Skeletal muscle satellite cell (primary cell): ENCODE results near the gene SLC6A17.

Experiments
- H3K27me3 ChIP-seq: 2 replicates; pipeline ENCODE4 v1.7.0; 2013; ENCODE audit warnings: low read length; ENCODE audit not compliant: control insufficient read depth, insufficient read depth
- H3K36me3 ChIP-seq: 2 replicates; pipeline ENCODE4 v1.7.0; 2013; ENCODE audit warnings: mild to moderate bottlenecking, control low read depth, low read length; ENCODE audit not compliant: insufficient read depth
- H3K4me1 ChIP-seq: 2 replicates; pipeline ENCODE4 v1.7.0; 2013; ENCODE audit warnings: low read length; ENCODE audit not compliant: control insufficient read depth, insufficient read depth
- H3K4me2 ChIP-seq: 2 replicates; pipeline ENCODE4 v1.7.0; 2013; ENCODE audit warnings: mild to moderate bottlenecking, low read length
- H3K4me3 ChIP-seq: 2 replicates; pipeline ENCODE4 v1.7.0; 2013; ENCODE audit warnings: low read length
- H3K9ac ChIP-seq: 2 replicates; pipeline ENCODE4 v1.7.0; 2013; ENCODE audit warnings: mild to moderate bottlenecking, low read depth, low read length, moderate library complexity
- H3K9me3 ChIP-seq: replicated peaks from 2 replicates; pipeline ENCODE4 v1.7.0; 2013; ENCODE audit warnings: mild to moderate bottlenecking, control low read depth, low read length

Gene SLC6A17

GRCh38 chr1:110227774-110228173 lies 77.5 kb downstream of the SLC6A17 start:
- Histone ChIP-seq H3K4me1 (no peaks in the 10 kb centered on the region), H3K36me3 (no peaks in the 10 kb centered on the region)

GRCh38 chr1:110228381-110228780 lies 78.1 kb downstream of the SLC6A17 start:
- Histone ChIP-seq H3K9ac (no peak overlapping the region), H3K9me3 (no peaks in the 10 kb centered on the region), H3K4me2 (no peak overlapping the region), H3K4me1 (no peaks in the 10 kb centered on the region), H3K36me3 (no peaks in the 10 kb centered on the region), H3K4me3 (no peak overlapping the region), H3K27me3 (no peaks in the 10 kb centered on the region)

More at GRCh38 chr1:110227774-110228173, 77.5 kb downstream of the SLC6A17 start:
- H3K4me3 ChIP-seq: no peak overlapping the region
- no peak overlapping the region for H3K9ac ChIP-seq
- H3K9me3 ChIP-seq: no peaks in the 10 kb centered on the region
- H3K27me3 ChIP-seq: no peaks in the 10 kb centered on the region
- no peak overlapping the region for H3K4me2 ChIP-seq

- H3K4me2 ChIP-seq: no peak overlapping the region
- H3K36me3 ChIP-seq: no peaks in the 10 kb centered on the region
- no peaks in the 10 kb centered on the region for H3K4me1 ChIP-seq
- no peaks in the 10 kb centered on the region for H3K9me3 ChIP-seq
- no peak overlapping the region for H3K9ac ChIP-seq
- H3K27me3 ChIP-seq: no peaks in the 10 kb centered on the region
- no peak overlapping the region for H3K4me3 ChIP-seq
Observed at GRCh38 chr1:110228869-110229268, 78.6 kb downstream of the SLC6A17 start.

GRCh38 chr1:110229348-110230001 lies 79.2 kb downstream of the SLC6A17 start:
- no peak overlapping the region for H3K9ac ChIP-seq
- H3K4me1 ChIP-seq: no peaks in the 10 kb centered on the region
- H3K27me3 ChIP-seq: no peaks in the 10 kb centered on the region
- no peaks in the 10 kb centered on the region for H3K9me3 ChIP-seq
- no peaks in the 10 kb centered on the region for H3K36me3 ChIP-seq
- no peak overlapping the region for H3K4me2 ChIP-seq
- H3K4me3 ChIP-seq: no peak overlapping the region

GRCh38 chr1:110230381-110231199 lies 80.3 kb downstream of the SLC6A17 start:
- no peaks in the 10 kb centered on the region for H3K4me1 ChIP-seq
- no peak overlapping the region for H3K9ac ChIP-seq
- no peak overlapping the region for H3K4me3 ChIP-seq
- no peaks in the 10 kb centered on the region for H3K9me3 ChIP-seq
- no peaks in the 10 kb centered on the region for H3K36me3 ChIP-seq
- H3K4me2 ChIP-seq: no peak overlapping the region
- no peaks in the 10 kb centered on the region for H3K27me3 ChIP-seq

- Histone ChIP-seq H3K4me3 (no peak overlapping the region), H3K27me3 (peaks cover 5% of the 10 kb centered on the region), H3K4me2 (no peak overlapping the region), H3K4me1 (no peaks in the 10 kb centered on the region), H3K9me3 (no peaks in the 10 kb centered on the region), H3K9ac (no peak overlapping the region), H3K36me3 (no peaks in the 10 kb centered on the region)
Observed at GRCh38 chr1:110233861-110234260, 83.6 kb downstream of the SLC6A17 start.

- H3K4me3 ChIP-seq: no peak overlapping the region
- no peaks in the 10 kb centered on the region for H3K36me3 ChIP-seq
- no peaks in the 10 kb centered on the region for H3K9me3 ChIP-seq
- peaks cover 2% of the 10 kb centered on the region for H3K4me1 ChIP-seq
- H3K4me2 ChIP-seq: no peak overlapping the region
- no peak overlapping the region for H3K9ac ChIP-seq
- peaks cover 7% of the 10 kb centered on the region for H3K27me3 ChIP-seq
Observed at GRCh38 chr1:110234691-110235090, 84.4 kb downstream of the SLC6A17 start.

GRCh38 chr1:110235181-110235833 lies 85.0 kb downstream of the SLC6A17 start:
- H3K36me3 ChIP-seq: no peaks in the 10 kb centered on the region
- no peak overlapping the region for H3K9ac ChIP-seq
- H3K27me3 ChIP-seq: peaks cover 7% of the 10 kb centered on the region
- H3K4me1 ChIP-seq: peaks cover 2% of the 10 kb centered on the region
- H3K4me3 ChIP-seq: no peak overlapping the region
- no peak overlapping the region for H3K4me2 ChIP-seq
- no peaks in the 10 kb centered on the region for H3K9me3 ChIP-seq

- H3K4me2 ChIP-seq: no peak overlapping the region
- H3K9me3 ChIP-seq: no peaks in the 10 kb centered on the region
- H3K4me1 ChIP-seq: peaks cover 2% of the 10 kb centered on the region
- H3K9ac ChIP-seq: no peak overlapping the region
- H3K36me3 ChIP-seq: no peaks in the 10 kb centered on the region
- peaks cover 12% of the 10 kb centered on the region for H3K27me3 ChIP-seq
- H3K4me3 ChIP-seq: no peak overlapping the region
Observed at GRCh38 chr1:110235834-110236682, 85.8 kb downstream of the SLC6A17 start.

GRCh38 chr1:110237386-110238152 lies 87.3 kb downstream of the SLC6A17 start:
- Histone ChIP-seq H3K4me1 (peaks cover 2% of the 10 kb centered on the region), H3K4me2 (no peak overlapping the region), H3K36me3 (no peaks in the 10 kb centered on the region), H3K9ac (no peak overlapping the region), H3K4me3 (no peak overlapping the region), H3K27me3 (peaks cover 22% of the 10 kb centered on the region), H3K9me3 (no peaks in the 10 kb centered on the region)
